OCI-LY1 (cell line): ENCODE results near the gene MAPK8IP3.

Experiments
- H2AFZ ChIP-seq: fragments of 200-600 bp; sonication (generic), shearing (Covaris generic); 2 replicates; pipeline ENCODE4 v1.6.0; 2014; ENCODE audit warnings: antibody characterized with exemption, mild to moderate bottlenecking, low read length
- H3F3A ChIP-seq: fragments of 200-600 bp; sonication (generic), shearing (Covaris generic); 2 replicates; pipeline ENCODE4 v1.6.0; 2014; ENCODE audit warnings: mild to moderate bottlenecking, antibody characterized with exemption, low read length, moderate library complexity; ENCODE audit not compliant: insufficient read depth
- H3K27ac ChIP-seq: fragments of 200-600 bp; sonication (generic); 2 replicates; pipeline ENCODE4 v1.5.1; 2014; ENCODE audit warnings: low read length, mixed run types, mild to moderate bottlenecking, low read depth; ENCODE audit not compliant: poor library complexity, severe bottlenecking
- H3K27me3 ChIP-seq: fragments of 200-600 bp; sonication (generic); 2 replicates; pipeline ENCODE4 v1.6.0; 2014; ENCODE audit warnings: antibody characterized with exemption, mild to moderate bottlenecking, low read length, moderate library complexity; ENCODE audit not compliant: insufficient read depth
- H3K36me3 ChIP-seq: fragments of 200-600 bp; sonication (generic); 2 replicates; pipeline ENCODE4 v1.6.1; 2014; ENCODE audit warnings: mild to moderate bottlenecking, antibody characterized with exemption, low read length, moderate library complexity, mixed read lengths; ENCODE audit not compliant: insufficient read depth
- H3K4me1 ChIP-seq: fragments of 200-600 bp; sonication (generic); 2 replicates; pipeline ENCODE4 v1.5.1; 2014; ENCODE audit warnings: mild to moderate bottlenecking, low read length, moderate library complexity; ENCODE audit not compliant: insufficient read depth, severe bottlenecking
- H3K4me2 ChIP-seq: fragments of 200-600 bp; sonication (generic), shearing (Covaris generic); 2 replicates; pipeline ENCODE4 v1.6.1; 2014; ENCODE audit warnings: low read length
- H3K4me3 ChIP-seq: fragments of 200-600 bp; sonication (generic); 2 replicates; pipeline ENCODE4 v1.5.1; 2014; ENCODE audit warnings: low read length, low read depth, mild to moderate bottlenecking, mixed read lengths; ENCODE audit not compliant: poor library complexity, severe bottlenecking
- H3K79me2 ChIP-seq: fragments of 200-600 bp; shearing (Covaris generic); 2 replicates; pipeline ENCODE4 v1.6.1; 2016; ENCODE audit warnings: mixed run types, low read length, mixed read lengths; ENCODE audit not compliant: insufficient read depth
- H3K9ac ChIP-seq: fragments of 200-600 bp; sonication (generic), shearing (Covaris generic); 2 replicates; pipeline ENCODE4 v1.6.1; 2014; ENCODE audit warnings: mild to moderate bottlenecking, low read length, mixed read lengths
- H3K9me2 ChIP-seq: fragments of 200-600 bp; sonication (generic), shearing (Covaris generic); 2 replicates; pipeline ENCODE4 v1.6.1; 2014; ENCODE audit warnings: low read depth, mild to moderate bottlenecking, low read length, mixed read lengths
- H3K9me3 ChIP-seq: fragments of 200-600 bp; shearing (Covaris generic); 2 replicates; pipeline ENCODE4 v1.6.1; 2014; ENCODE audit warnings: low read length, mixed read lengths
- H4K20me1 ChIP-seq: fragments of 200-600 bp; sonication (generic), shearing (Covaris generic); 2 replicates; pipeline ENCODE4 v1.6.0; 2016; ENCODE audit warnings: mild to moderate bottlenecking, low read length; ENCODE audit not compliant: insufficient read depth
- CTCF ChIP-seq: fragments of 200-600 bp; sonication (generic), shearing (Covaris generic); IDR thresholded peaks from 2 replicates; pipeline ENCODE4 v1.5.1; 2017; ENCODE audit warnings: mild to moderate bottlenecking, antibody characterized with exemption, low read length, moderate library complexity, mixed read lengths
- EZH2 ChIP-seq: fragments of 200-600 bp; sonication (generic), shearing (Covaris generic); IDR thresholded peaks from 2 replicates; pipeline ENCODE4 v1.8.0; 2017; ENCODE audit warnings: borderline replicate concordance, mixed run types, mild to moderate bottlenecking, antibody characterized with exemption, low read length, moderate library complexity, mixed read lengths

MAPK8IP3 gene

GRCh38 chr16:1787322-1788094, 81.5 kb downstream of the MAPK8IP3 start:
- H3F3A ChIP-seq = no peaks in the 10 kb centered on the region
- H4K20me1 ChIP-seq = no peaks in the 10 kb centered on the region
- H3K79me2 ChIP-seq = peaks cover 6% of the 10 kb centered on the region
- no peaks in the 10 kb centered on the region for H3K27me3 ChIP-seq
- H3K27ac ChIP-seq = no peak overlapping the region
- H3K4me1 ChIP-seq = peaks cover 7% of the 10 kb centered on the region
- peaks cover 42% of the 10 kb centered on the region for H3K36me3 ChIP-seq
- no peak overlapping the region for H3K4me2 ChIP-seq
- H3K4me3 ChIP-seq = no peak overlapping the region
- H3K9me2 ChIP-seq = no peaks in the 10 kb centered on the region
- no peak overlapping the region for H2AFZ ChIP-seq
- no peak overlapping the region for H3K9ac ChIP-seq
- TF ChIP-seq EZH2 = no peak
- no peak for TF ChIP-seq CTCF
- H3K9me3 ChIP-seq = no peaks in the 10 kb centered on the region

GRCh38 chr16:1788095-1788707, 82.2 kb downstream of the MAPK8IP3 start:
- H3K4me2 ChIP-seq = no peak overlapping the region
- H3K9me3 ChIP-seq = no peaks in the 10 kb centered on the region
- peaks cover 42% of the 10 kb centered on the region for H3K36me3 ChIP-seq
- H4K20me1 ChIP-seq = no peaks in the 10 kb centered on the region
- TF ChIP-seq EZH2 (no peak), CTCF (no peak)
- no peaks in the 10 kb centered on the region for H3K27me3 ChIP-seq
- H2AFZ ChIP-seq = no peak overlapping the region
- peaks cover 6% of the 10 kb centered on the region for H3K79me2 ChIP-seq
- H3K9me2 ChIP-seq = no peaks in the 10 kb centered on the region
- no peak overlapping the region for H3K9ac ChIP-seq
- no peaks in the 10 kb centered on the region for H3F3A ChIP-seq
- H3K4me1 ChIP-seq = peaks cover 7% of the 10 kb centered on the region
- no peak overlapping the region for H3K27ac ChIP-seq
- H3K4me3 ChIP-seq = no peak overlapping the region

GRCh38 chr16:1788708-1789100, 82.7 kb downstream of the MAPK8IP3 start:
- TF ChIP-seq CTCF = no peak
- TF ChIP-seq EZH2 = no peak
- Histone ChIP-seq H3K27ac (no peak overlapping the region), H3F3A (no peaks in the 10 kb centered on the region), H3K4me2 (no peak overlapping the region), H4K20me1 (no peaks in the 10 kb centered on the region), H3K27me3 (no peaks in the 10 kb centered on the region), H3K36me3 (peaks cover 42% of the 10 kb centered on the region), H3K4me1 (peaks cover 6% of the 10 kb centered on the region), H3K79me2 (peaks cover 6% of the 10 kb centered on the region), H3K4me3 (no peak overlapping the region), H3K9me3 (no peaks in the 10 kb centered on the region), H3K9ac (no peak overlapping the region), H3K9me2 (no peaks in the 10 kb centered on the region), H2AFZ (no peak overlapping the region)
